GM12878 (cell line): Measurements from ENCODE around the gene CRB1. TPM values are rescaled to one million over a fixed set of nuclear protein-coding genes. Genes with fewer than 3 reads are reported as not detected.

Experiments
- ATAC-seq: fragments of 200-7000 bp; cut with Tn5 transposase; 3 replicates; pipeline ENCODE4 v1.9.1; 2020; ENCODE audit warnings: mild to moderate bottlenecking, moderate library complexity
- BruUV-seq: library from RNA; stranded (reverse); fragments of 400-500 nt; replicated peaks from 2 replicates; lab custom pipeline; 2021; lab: Mats Ljungman, UMichigan
- CTCF ChIA-PET: fragments of 300-600 bp; sonication (Branson Sonifier 250); formaldehyde crosslinking; extraction: SDS; loops from one replicate; lab custom pipeline; 2021; ENCODE audit warnings: inconsistent platforms; lab: Yijun Ruan, JAX
- POLR2A ChIA-PET: fragments of 350-600 bp; formaldehyde crosslinking; extraction: SDS; loops from one replicate; lab custom pipeline; 2021; ENCODE audit warnings: inconsistent platforms; lab: Charles Lee
- RAD21 ChIA-PET: fragments of 300-600 bp; sonication (Branson Sonifier 250); formaldehyde crosslinking; loops from one replicate; lab custom pipeline; 2023; ENCODE audit warnings: antibody characterized with exemption; ENCODE audit not compliant: unreplicated experiment; lab: Charles Lee
- SMC1A ChIA-PET: fragments of 300-600 bp; sonication (Branson Sonifier 250); formaldehyde crosslinking; loops from one replicate; lab custom pipeline; 2023; ENCODE audit not compliant: unreplicated experiment, uncharacterized antibody; lab: Charles Lee
- DNase-seq: peaks from one replicate; pipeline ENCODE4 v3.0.0-alpha.2; 2011; ENCODE audit warnings: low read depth, low spot score
- FAIRE-seq: peaks from 3 replicates; lab custom pipeline; 2011; peaks lifted over from hg19 to GRCh38; lab: Jason Lieb, UNC
- H2AFZ ChIP-seq: 2 replicates; pipeline ENCODE4 v1.6.0; 2011; ENCODE audit warnings: low read depth, low read length, control low read depth; ENCODE audit not compliant: control insufficient read depth
- H3K27ac ChIP-seq: 2 replicates; pipeline ENCODE4 v1.5.1; 2011; ENCODE audit warnings: control low read depth; ENCODE audit not compliant: control insufficient read depth, insufficient read depth
- H3K27me3 ChIP-seq, 2 experiments: replicated peaks in 1 of 2; 2 replicates each; pipeline versions ENCODE4 v1.6.0 to v1.6.1; 2011; ENCODE audit warnings: low read length in 1 of 2; ENCODE audit not compliant: control insufficient read depth in 2 of 2, insufficient read depth in 2 of 2
- H3K36me3 ChIP-seq, 2 experiments: 2 replicates each; pipeline ENCODE4 v1.5.1; 2011; ENCODE audit warnings: low read length in 1 of 2; ENCODE audit not compliant: control insufficient read depth in 2 of 2, insufficient read depth in 2 of 2
- H3K4me1 ChIP-seq: 2 replicates; pipeline ENCODE4 v1.6.1; 2011; ENCODE audit warnings: mild to moderate bottlenecking, low read length, moderate library complexity, mixed read lengths; ENCODE audit not compliant: control insufficient read depth, insufficient read depth
- H3K4me2 ChIP-seq: 2 replicates; pipeline ENCODE4 v1.6.0; 2011; ENCODE audit warnings: control low read depth; ENCODE audit not compliant: control insufficient read depth, insufficient read depth
- H3K4me3 ChIP-seq: fragments of 200-600 bp; sonication (generic); 2 replicates; pipeline ENCODE4 v1.5.1; 2016
- H3K79me2 ChIP-seq: 2 replicates; pipeline ENCODE4 v1.6.0; 2011; ENCODE audit warnings: low read length; ENCODE audit not compliant: control insufficient read depth, insufficient read depth
- H3K9ac ChIP-seq: 2 replicates; pipeline ENCODE4 v1.8.0; 2011; ENCODE audit warnings: low read length, control low read depth, mixed read lengths; ENCODE audit not compliant: control insufficient read depth, insufficient read depth
- H3K9me3 ChIP-seq: replicated peaks from 3 replicates; pipeline ENCODE4 v1.5.1; 2011; ENCODE audit warnings: mild to moderate bottlenecking, low read length; ENCODE audit not compliant: control insufficient read depth, insufficient read depth
- H4K20me1 ChIP-seq: 2 replicates; pipeline ENCODE4 v1.6.0; 2011; ENCODE audit not compliant: control insufficient read depth, insufficient read depth
- CUX1 ChIP-seq: IDR thresholded peaks from 2 replicates; pipeline ENCODE4 v1.6.1; 2012; ENCODE audit warnings: improper control_type of control experiment, low read depth, low read length; ENCODE audit not compliant: insufficient replicate concordance
- JUNB ChIP-seq: IDR thresholded peaks from 2 replicates; pipeline ENCODE4 v1.6.1; 2016; ENCODE audit warnings: antibody characterized with exemption, mild to moderate bottlenecking
- MLLT1 ChIP-seq: fragments of 450-650 bp; IDR thresholded peaks from 2 replicates; pipeline ENCODE4 v1.6.1; 2016; ENCODE audit warnings: mild to moderate bottlenecking
- PAX5 ChIP-seq: IDR thresholded peaks from 2 replicates; pipeline ENCODE4 v1.6.1; 2011; ENCODE audit warnings: low read depth, low read length, borderline replicate concordance
- PML ChIP-seq: IDR thresholded peaks from 2 replicates; pipeline ENCODE4 v1.6.1; 2012; ENCODE audit warnings: low read length, inconsistent platforms
- STAT1 ChIP-seq: fragments of 450-650 bp; conservative IDR thresholded peaks from 2 replicates; pipeline ENCODE4 v1.6.1; 2014; ENCODE audit warnings: antibody characterized with exemption, mild to moderate bottlenecking
- ZNF217 ChIP-seq: fragments of 450-650 bp; IDR thresholded peaks from 2 replicates; pipeline ENCODE4 v1.6.1; 2017; ENCODE audit warnings: antibody characterized with exemption, mild to moderate bottlenecking
- in situ Hi-C: fragments of 300-500 bp; cut with MboI; formaldehyde crosslinking; loops from 9 replicates; pipeline ENCODE4 v1.14.3; 2018; ENCODE audit warnings: mixed read lengths
- intact Hi-C: fragments of 100-400 bp; cut with micrococcal nuclease; formaldehyde crosslinking; loops from one replicate; pipeline ENCODE4 v1.14.2; 2022; ENCODE audit not compliant: unreplicated experiment
- polyA plus RNA-seq, 11 experiments: library from polyadenylated mRNA; depleted of rRNA in 4 of 11; unstranded in 6 of 11; stranded (reverse) in 5 of 11; fragments of >200 nt; fragmentation: Nextera tagmentation in 4 of 11; fragmentation: Illumina TruSeq in 1 of 11; extraction: Ambion mirVana in 4 of 11; extraction: Trizol in 1 of 11; gene quantifications; 1 replicate in 1 of 11; 2 replicates in 10 of 11; pipeline versions ENCODE4 v1.2.1 to v1.2.3, GENCODE V29; 2011 to 2016; ENCODE audit warnings: inconsistent platforms in 2 of 11, missing spikeins in 2 of 11, low read depth in 1 of 11
- total RNA-seq, 4 experiments: library from RNA; depleted of rRNA in 3 of 4; stranded (reverse); fragments of >200 nt in 3 of 4; fragmentation: Illumina TruSeq in 1 of 4; extraction: Trizol in 1 of 4; gene quantifications; 2 replicates each; pipeline versions ENCODE4 v1.2.1 to v1.2.3, GENCODE V29; 2013 to 2021
- TF ChIP-seq, protein P1 (sequence below): fragments of 450-650 bp; IDR thresholded peaks from 2 replicates; pipeline ENCODE4 v1.6.1; 2017; ENCODE audit warnings: mild to moderate bottlenecking, moderate library complexity

CRB1 gene
- total and polyA plus RNA-seq, 10 of the 15 experiments (the other 5 are each of a cell fraction or from before 2014, with no cell fraction given), result 0.06 to 0.10 (median 0.06) TPM; not detected in 7

DNA sequence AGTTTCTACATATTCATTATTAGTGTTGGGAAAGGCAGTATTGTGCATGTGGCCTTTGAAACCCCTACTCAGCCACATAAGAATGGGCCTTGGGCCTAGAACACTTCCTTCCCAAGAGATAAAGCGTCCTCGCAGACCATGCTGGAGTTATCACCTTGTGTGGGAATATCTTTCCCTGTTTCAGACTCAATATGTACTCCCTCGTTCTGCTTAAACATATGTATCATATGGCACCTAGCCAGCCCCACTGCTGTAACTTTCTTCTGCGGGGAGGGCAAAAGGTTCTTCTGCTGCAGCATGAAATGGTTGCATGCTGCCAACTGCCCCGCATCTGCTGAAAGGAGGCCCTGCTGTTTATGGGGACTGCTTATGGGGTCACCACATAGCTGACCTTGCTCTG lies 92.0 kb downstream of the CRB1 start (continued):
- no peak for TF ChIP-seq CUX1
- no peak for TF ChIP-seq ZNF217
- no peak for TF ChIP-seq PAX5
- no peak for TF ChIP-seq MLLT1
- no peak for TF ChIP-seq STAT1
- TF ChIP-seq PML, result no peak

DNA sequence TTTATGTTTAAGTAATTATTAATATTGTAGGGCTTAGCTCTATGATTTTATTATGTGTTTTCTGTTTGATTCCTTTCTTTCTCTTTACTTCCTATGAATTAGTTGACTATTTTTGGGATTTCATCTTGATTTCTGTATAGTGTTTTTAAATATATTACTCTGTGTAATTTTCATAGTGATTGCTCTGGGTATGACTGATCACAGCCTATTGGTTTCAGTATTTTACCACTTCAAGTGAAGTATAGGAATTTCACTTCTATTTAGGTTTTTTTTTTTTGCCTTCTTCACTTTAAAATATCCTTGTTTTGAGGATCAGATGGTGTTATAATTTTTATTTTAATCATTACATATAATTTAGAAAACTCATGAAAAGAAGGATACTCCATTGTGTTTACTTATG lies 94.8 kb downstream of the CRB1 start:
- FAIRE-seq (no peak), ATAC-seq (no peak), DNase-seq (no peak)
- Histone ChIP-seq H3K79me2 (no peaks in the 10 kb centered on the region), H3K36me3 (no peaks in the 10 kb centered on the region), H3K27ac (no peak overlapping the region), H2AFZ (no peak overlapping the region), H3K27me3 (no peaks in the 10 kb centered on the region; a peak in 1 of 4 replicates), H4K20me1 (no peaks in the 10 kb centered on the region), H3K4me2 (no peak overlapping the region), H3K4me1 (no peaks in the 10 kb centered on the region), H3K9me3 (no peaks in the 10 kb centered on the region), H3K4me3 (no peak overlapping the region), H3K9ac (no peak overlapping the region)
- intact Hi-C loops, result no loop called here
- in situ Hi-C loops, result loop anchor here (25.0 kb wide), 1 partner anchor 526 kb away; no protein-coding TSS in a partner anchor
- CTCF ChIA-PET, result no interaction called here
- RAD21 ChIA-PET, result no interaction called here
- peak; percentile 31; the same call in 1 of the 2 replicates for TF ChIP-seq JUNB
- TF ChIP-seq, protein P1, sequence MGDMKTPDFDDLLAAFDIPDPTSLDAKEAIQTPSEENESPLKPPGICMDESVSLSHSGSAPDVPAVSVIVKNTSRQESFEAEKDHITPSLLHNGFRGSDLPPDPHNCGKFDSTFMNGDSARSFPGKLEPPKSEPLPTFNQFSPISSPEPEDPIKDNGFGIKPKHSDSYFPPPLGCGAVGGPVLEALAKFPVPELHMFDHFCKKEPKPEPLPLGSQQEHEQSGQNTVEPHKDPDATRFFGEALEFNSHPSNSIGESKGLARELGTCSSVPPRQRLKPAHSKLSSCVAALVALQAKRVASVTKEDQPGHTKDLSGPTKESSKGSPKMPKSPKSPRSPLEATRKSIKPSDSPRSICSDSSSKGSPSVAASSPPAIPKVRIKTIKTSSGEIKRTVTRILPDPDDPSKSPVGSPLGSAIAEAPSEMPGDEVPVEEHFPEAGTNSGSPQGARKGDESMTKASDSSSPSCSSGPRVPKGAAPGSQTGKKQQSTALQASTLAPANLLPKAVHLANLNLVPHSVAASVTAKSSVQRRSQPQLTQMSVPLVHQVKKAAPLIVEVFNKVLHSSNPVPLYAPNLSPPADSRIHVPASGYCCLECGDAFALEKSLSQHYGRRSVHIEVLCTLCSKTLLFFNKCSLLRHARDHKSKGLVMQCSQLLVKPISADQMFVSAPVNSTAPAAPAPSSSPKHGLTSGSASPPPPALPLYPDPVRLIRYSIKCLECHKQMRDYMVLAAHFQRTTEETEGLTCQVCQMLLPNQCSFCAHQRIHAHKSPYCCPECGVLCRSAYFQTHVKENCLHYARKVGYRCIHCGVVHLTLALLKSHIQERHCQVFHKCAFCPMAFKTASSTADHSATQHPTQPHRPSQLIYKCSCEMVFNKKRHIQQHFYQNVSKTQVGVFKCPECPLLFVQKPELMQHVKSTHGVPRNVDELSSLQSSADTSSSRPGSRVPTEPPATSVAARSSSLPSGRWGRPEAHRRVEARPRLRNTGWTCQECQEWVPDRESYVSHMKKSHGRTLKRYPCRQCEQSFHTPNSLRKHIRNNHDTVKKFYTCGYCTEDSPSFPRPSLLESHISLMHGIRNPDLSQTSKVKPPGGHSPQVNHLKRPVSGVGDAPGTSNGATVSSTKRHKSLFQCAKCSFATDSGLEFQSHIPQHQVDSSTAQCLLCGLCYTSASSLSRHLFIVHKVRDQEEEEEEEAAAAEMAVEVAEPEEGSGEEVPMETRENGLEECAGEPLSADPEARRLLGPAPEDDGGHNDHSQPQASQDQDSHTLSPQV, result no peak
- BruUV-seq, result no TSS peak
- POLR2A ChIA-PET, result no interaction called here
- SMC1A ChIA-PET, result no interaction called here
